Mononuclear cell (primary cell): Measurements from ENCODE around the gene VCPKMT. TPM values are rescaled to one million over a fixed set of nuclear protein-coding genes. Genes with fewer than 3 reads are reported as not detected.
A peak's percentile ranks its signal among the peaks of the same experiment; 100 is the strongest.

ENCODE experiments used
- H3K27me3 ChIP-seq: 2 replicates; pipeline ENCODE4 v1.6.0; 2011; ENCODE audit warnings: low read length, control low read depth; ENCODE audit not compliant: insufficient read depth
- H3K4me1 ChIP-seq: 2 replicates; pipeline ENCODE4 v1.5.1; 2011; ENCODE audit warnings: mild to moderate bottlenecking, low read length, control low read depth; ENCODE audit not compliant: insufficient read depth
- H3K4me3 ChIP-seq: 2 replicates; pipeline ENCODE4 v1.5.1; 2011; ENCODE audit warnings: mild to moderate bottlenecking, low read length, moderate library complexity
- H3K9me3 ChIP-seq: 2 replicates; pipeline ENCODE4 v1.5.1; 2011; ENCODE audit warnings: low read depth, mild to moderate bottlenecking, control low read depth, low read length
- total RNA-seq: library from RNA; depleted of rRNA; stranded (reverse); fragments of >200 nt; gene quantifications from one replicate; pipeline ENCODE4 v1.2.3, GENCODE V29; 2012

The VCPKMT gene
- total RNA-seq, 1 donor = 18.5 TPM

GRCh38 chr14:50064993-50065392 is 51.4 kb downstream of the VCPKMT start:
- Histone ChIP-seq H3K27me3 (no peaks in the 10 kb centered on the region), H3K9me3 (no peaks in the 10 kb centered on the region), H3K4me3 (no peak overlapping the region), H3K4me1 (peaks cover 63% of the 10 kb centered on the region)

DNA sequence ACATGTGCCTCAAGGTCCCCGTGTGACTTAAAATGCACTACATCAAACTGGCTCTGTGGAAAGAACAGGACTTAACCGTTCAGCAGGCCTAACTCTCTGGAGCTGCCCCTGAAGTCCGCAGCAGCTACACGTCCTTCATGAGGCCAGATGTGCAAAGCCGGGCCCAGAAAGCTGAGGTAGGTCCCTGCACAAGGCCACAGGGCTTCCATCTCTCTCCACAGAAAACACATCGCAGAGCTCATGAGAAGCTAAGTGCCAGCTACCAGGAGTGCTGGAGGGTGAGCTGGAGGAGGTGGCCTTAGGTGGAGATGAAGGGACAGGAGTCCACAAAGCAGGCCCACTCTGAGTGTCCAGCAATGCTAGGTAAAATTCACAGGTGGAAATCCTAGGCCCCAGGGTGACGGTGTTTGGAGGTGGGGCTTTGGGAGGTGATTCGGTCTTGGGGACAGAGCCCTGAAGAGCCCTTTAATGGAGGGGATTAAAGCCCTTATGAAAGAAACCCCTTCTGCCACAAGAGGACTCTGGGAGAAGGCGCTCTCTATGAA is 52.4 kb downstream of the VCPKMT start:
- Histone ChIP-seq H3K9me3 (no peaks in the 10 kb centered on the region), H3K4me1 (peaks cover 69% of the 10 kb centered on the region), H3K27me3 (no peaks in the 10 kb centered on the region), H3K4me3 (no peak overlapping the region)

DNA sequence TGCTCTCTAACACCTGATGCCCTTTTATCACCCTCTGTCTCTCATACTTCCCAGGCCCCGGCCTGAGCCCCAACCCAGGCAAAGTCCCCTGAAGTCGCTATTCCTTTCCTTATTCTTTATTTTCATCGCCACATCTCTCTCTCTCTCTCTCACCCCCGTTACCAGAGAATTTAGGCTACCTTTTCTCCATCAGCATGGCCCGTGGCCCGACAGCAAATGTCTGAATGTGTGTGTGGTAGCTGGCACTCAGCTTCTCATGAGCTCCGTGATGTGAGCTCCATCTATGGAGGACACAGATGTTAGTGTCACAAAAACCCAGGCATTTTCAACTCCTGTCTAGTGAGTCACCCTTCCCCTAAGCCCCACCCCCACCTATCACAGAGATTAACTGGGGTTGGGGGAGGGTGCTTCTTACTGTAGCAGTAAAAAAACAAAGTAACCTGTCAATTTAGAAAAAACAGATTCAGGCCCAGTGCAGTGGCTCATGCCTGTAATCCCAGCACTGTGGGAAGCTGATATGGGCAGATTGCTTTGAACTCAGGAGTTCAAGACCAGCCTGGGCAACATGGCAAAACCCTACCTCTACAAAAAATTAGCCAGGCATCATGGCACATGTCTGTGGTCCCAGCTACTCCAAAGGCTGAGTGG is 53.8 kb downstream of the VCPKMT start:
- Histone ChIP-seq H3K9me3 (no peaks in the 10 kb centered on the region), H3K4me1 (peaks cover 76% of the 10 kb centered on the region), H3K4me3 (peak overlapping the region; percentile 6), H3K27me3 (no peaks in the 10 kb centered on the region)

- H3K4me1 ChIP-seq = peaks cover 83% of the 10 kb centered on the region
- H3K9me3 ChIP-seq = no peaks in the 10 kb centered on the region
- no peaks in the 10 kb centered on the region for H3K27me3 ChIP-seq
- H3K4me3 ChIP-seq = peak overlapping the region; percentile 6
Observed at GRCh38 chr14:50061664-50062437, 54.5 kb downstream of the VCPKMT start.

DNA sequence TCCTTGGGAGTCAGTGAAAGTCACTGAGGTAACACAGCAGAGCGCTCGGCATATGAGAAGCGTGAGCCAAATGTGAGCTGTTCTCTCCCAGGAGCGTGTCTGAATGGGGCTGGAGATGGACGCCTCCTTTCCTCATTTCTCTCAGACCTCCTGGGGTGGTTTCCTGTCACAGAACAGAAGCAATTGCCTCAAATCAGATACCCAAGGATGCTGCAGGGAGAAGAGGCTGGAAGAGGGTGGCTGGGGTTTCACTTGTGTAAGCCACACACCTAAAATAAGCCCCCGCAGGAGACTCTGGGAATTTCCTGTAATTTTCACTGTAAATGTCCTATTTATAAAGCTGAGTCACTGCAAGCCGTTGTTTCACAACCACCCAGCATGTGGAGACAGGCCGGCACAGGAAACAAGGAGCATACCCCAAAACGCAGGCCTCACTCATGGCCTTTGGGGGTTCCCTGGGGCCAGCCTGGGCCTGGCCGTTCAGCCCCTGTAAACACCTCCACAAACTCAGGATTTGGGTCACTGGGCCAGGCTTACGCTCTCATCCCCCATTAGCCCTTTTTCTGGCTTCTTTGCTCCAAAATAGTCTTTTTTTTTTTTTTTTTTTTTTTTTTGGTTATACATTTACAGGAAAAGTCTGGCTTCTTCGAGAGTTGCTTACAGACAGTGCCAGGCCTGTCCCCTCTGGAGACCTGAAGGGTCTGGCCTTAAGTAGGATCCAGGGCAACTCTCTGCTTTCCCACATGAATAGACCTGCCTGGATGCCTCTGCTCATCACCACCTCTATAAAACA is 55.3 kb downstream of the VCPKMT start:
- Histone ChIP-seq H3K9me3 (no peaks in the 10 kb centered on the region), H3K4me1 (peaks cover 86% of the 10 kb centered on the region), H3K4me3 (no peak overlapping the region), H3K27me3 (no peaks in the 10 kb centered on the region)

DNA sequence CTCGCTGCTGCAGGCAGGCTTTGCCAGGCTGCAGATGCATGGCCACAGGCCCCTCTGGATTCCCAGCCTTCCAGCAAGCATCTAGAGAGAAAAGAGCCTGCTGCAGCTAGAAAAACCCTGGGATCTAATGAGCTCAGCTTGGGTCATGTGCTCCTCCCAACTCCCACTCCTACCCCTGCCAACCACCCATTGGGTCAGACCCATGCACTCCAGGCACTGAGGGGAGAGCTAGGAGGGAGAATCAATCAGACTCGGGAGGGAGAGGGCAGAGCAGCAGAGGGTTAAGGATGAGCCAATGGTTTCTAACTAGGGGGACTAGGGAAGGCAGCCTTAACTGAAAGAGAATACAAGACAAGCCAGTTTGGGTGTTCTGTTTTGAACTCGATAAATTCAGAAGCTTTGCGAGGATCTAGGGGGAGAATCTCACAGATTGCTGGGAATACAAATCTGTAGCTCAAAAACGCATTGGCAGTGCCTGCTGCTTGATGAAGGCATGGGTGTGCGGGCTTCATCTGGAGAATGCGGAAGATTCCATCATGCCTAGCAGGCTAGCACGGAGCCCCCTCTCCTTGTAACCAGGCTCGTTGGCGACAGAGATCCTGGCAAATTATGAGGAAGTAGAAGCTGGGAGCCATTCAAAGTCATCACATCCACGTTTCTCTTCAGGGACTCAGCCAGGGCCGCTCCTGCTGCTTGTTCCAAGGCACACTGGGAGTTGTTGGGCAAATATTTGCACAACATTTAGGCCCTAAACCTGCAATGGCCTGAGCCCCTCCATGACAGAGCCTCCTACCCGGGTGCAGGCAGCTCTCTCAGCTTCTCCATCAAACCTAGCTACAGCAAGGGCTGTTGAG is 56.4 kb downstream of the VCPKMT start:
- Histone ChIP-seq H3K4me3 (no peak overlapping the region), H3K4me1 (peaks cover 84% of the 10 kb centered on the region), H3K9me3 (no peaks in the 10 kb centered on the region), H3K27me3 (no peaks in the 10 kb centered on the region)

Other genes with a start within 250 kb of the VCPKMT start
- gene ARF6, start 223.5 kb downstream of the VCPKMT start, total RNA-seq = 92.5 TPM
- 70.8 TPM for gene SOS2, start 115.0 kb upstream of the VCPKMT start, total RNA-seq
- gene L2HGDH, start 195.7 kb upstream of the VCPKMT start, total RNA-seq = 1.2 TPM
- 12.8 TPM for gene DMAC2L, start 195.8 kb upstream of the VCPKMT start, total RNA-seq